GM12891 (cell line): ENCODE results near the gene BRD3.
A peak's percentile ranks its signal among the peaks of the same experiment; 100 is the strongest.

Experiments used
- DNase-seq: peaks from one replicate; pipeline ENCODE4 v3.0.0; 2011; ENCODE audit warnings: low spot score; ENCODE audit not compliant: insufficient read length
- FAIRE-seq: peaks from 2 replicates; lab custom pipeline; 2011; peaks lifted over from hg19 to GRCh38; lab: Jason Lieb, UNC
- PAX5 ChIP-seq: IDR thresholded peaks from 2 replicates; pipeline ENCODE4 v1.6.1; 2011; ENCODE audit warnings: low read length, moderate library complexity, mild to moderate bottlenecking; ENCODE audit not compliant: insufficient read depth, severe bottlenecking
- POLR2A ChIP-seq: IDR thresholded peaks from 2 replicates; pipeline ENCODE4 v1.6.1; 2011; ENCODE audit warnings: low read depth, low read length, control low read depth
- POLR2AphosphoS5 ChIP-seq: IDR thresholded peaks from 2 replicates; pipeline ENCODE4 v1.6.1; 2011; ENCODE audit warnings: low read depth, low read length, control low read depth
- POU2F2 ChIP-seq: IDR thresholded peaks from 2 replicates; pipeline ENCODE4 v1.6.1; 2011; ENCODE audit warnings: low read depth, mild to moderate bottlenecking, control low read depth, low read length, moderate library complexity
- SPI1 ChIP-seq: IDR thresholded peaks from 2 replicates; pipeline ENCODE4 v1.6.1; 2011; ENCODE audit warnings: low read depth, low read length, control low read depth
- TAF1 ChIP-seq: IDR thresholded peaks from 2 replicates; pipeline ENCODE4 v1.6.1; 2011; ENCODE audit warnings: low read depth, low read length, control low read depth

BRD3 gene

DNA sequence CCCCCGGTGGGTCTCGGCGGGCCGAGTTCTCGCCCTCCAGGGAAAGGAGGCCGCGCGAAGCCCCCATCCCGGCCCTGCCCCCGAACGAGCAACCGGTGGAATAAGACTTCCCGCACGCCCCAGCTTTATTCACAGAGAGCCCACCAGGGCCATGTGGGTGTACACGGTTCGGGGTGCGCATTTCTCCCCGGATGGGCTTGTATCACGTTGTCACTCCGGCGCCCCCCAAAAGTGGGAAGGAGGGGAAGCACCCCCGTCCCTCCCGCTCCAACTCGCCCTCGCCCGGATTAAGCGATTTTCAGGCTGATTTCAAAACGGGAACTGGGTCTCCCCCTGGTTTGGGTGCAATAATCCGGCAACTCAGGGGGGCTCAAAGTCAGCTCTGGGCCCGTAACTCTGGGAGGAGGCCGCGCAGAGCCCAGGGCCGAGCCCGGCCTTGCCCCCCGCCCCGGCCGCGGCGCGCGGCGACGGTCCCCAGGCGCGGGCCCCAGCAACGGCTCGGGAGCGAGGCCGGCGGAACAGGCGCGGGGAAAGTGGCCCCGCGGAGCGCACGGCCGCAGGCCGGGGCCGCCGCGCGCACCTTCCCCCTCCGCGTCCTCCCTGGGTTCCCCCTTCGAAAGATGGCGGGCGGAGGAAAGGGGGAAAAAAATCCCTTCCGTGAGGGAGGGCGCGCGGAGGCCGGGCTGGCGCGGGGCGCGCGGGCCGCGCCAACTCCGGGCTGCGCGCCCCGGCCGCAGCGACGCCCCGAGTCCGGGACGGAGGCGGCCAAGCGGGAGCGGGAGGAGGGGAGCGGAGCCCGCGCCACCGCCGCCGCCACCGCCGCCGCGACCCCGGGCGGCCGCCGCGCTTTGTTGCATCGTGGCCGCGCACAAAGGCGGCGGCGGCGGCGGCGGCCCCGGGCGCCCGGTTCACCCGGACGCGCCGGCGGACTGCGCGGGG lies 644 bp downstream of the BRD3 start:
- peak; percentile 51; the same call in 1 of the 2 replicates for TF ChIP-seq SPI1
- no peak for TF ChIP-seq POLR2AphosphoS5
- TF ChIP-seq TAF1, result no peak
- DNase-seq (peak; percentile 38), FAIRE-seq (no peak)

DNA sequence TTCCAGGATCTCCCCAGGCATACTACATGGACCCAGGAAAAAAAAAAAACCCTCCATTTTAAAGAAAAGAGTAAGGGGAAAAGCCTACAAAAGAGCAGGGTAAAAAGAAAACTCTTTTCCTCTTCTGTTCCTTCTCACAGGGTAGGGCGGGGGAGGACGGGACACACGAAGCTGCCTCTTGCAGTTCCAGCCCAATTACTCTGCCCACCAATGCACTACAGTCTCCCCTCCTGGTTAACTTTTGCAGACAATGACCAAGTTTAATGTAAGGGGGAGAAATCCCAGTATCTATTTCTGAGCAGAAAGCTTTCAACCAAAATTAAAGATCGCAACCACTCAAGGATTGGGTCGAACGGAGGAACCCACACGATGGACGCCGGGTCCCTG lies 1.3 kb downstream of the BRD3 start:
- TF ChIP-seq PAX5, result no peak
- no peak for TF ChIP-seq TAF1
- TF ChIP-seq POLR2A, result no peak
- no peak for TF ChIP-seq POLR2AphosphoS5
- no peak for TF ChIP-seq POU2F2
- TF ChIP-seq SPI1, result no peak
- FAIRE-seq (peak; percentile 5), DNase-seq (no peak)

DNA sequence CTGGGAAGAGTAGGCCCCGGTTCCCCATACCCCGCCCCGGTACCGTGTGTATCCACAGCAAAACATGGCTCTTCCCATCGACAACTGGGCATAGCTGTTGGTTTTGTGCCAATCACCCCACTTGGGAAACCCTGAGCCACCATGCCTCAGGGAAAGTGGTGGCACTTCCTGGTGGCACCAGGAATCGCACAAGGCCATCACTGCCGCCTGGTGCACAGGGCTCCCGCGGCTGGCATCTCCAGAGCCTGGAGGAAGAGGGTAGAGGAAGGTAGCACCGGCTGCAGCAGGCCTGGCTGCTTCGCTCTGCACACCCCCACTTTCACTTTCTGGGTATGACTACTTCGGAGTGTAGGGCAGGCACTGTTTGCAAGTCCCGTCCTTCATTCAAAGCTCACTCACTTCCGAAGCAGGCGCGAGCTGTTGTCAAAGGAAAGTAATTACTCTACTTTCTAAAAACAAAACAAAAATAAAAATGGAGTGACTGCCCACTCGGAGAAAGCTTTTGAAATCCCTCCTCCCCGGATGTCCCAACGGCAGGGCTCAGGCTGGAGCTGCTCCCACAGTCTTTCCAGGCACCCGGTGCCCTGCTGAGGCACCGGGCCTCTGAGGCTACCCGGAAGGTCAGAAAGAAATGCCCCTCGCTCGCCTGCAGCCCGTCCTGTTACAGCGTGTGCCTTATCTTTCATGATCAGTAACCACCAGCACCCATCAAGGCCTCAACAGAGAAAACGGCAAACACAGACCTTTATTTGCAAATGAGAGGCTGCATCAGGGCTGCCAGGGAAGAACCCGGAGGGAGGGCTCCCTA lies 2.0 kb downstream of the BRD3 start:
- FAIRE-seq (peak; percentile 95), DNase-seq (peak; percentile 89)
- TF ChIP-seq SPI1 (no peak), PAX5 (no peak), TAF1 (peak; percentile 65; the same call in 1 of the 2 replicates), POU2F2 (peak; percentile 23; the same call in 1 of the 2 replicates), POLR2A (peak; percentile 62), POLR2AphosphoS5 (peak; percentile 62)

GRCh38 chr9:134064711-134065110 lies 3.1 kb downstream of the BRD3 start:
- DNase-seq (no peak), FAIRE-seq (no peak)
- TF ChIP-seq POLR2AphosphoS5 (no peak), SPI1 (no peak), POU2F2 (no peak), PAX5 (no peak), POLR2A (no peak), TAF1 (no peak)

- no peak for TF ChIP-seq POU2F2
- TF ChIP-seq POLR2AphosphoS5, result no peak
- TF ChIP-seq SPI1, result no peak
- no peak for TF ChIP-seq TAF1
- no peak for TF ChIP-seq PAX5
- no peak for TF ChIP-seq POLR2A
- no peak for FAIRE-seq
- DNase-seq, result no peak
Measured at GRCh38 chr9:134063571-134064450, 4.0 kb downstream of the BRD3 start.

- TF ChIP-seq POU2F2 (no peak), PAX5 (no peak), POLR2A (no peak), POLR2AphosphoS5 (no peak), TAF1 (no peak), SPI1 (no peak)
- FAIRE-seq, result no peak
- no peak for DNase-seq
Measured at GRCh38 chr9:134063088-134063570, 4.7 kb downstream of the BRD3 start.

DNA sequence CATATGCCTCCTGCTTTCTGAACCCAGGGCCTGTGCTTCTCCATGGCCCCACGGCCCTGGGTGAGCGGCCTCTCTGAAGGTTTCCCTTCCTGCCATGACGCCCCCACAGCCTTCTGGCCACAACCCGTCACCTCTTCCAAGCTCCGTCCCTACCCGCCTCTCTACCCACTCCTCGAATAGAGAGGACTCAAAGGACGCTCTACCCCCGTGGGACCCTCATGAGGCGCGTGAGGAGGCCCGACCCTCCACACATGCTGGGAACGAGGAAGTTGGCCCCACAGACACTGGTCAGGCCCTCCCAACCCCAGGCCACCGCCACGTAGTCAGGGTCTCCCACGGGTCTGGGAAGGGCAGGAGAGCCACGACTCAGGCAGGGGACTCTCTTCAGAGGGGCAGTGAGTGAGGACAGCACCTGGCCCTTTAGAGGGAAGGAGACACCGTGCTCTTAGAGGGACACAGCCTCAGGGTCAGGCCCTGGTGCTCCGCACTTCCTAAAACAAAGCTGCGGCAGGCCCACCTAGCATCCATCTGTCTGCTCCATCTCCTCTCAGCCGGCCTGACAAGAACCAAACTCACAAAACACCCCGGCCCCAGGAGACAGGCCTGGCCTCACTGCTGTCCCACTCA lies 5.3 kb downstream of the BRD3 start:
- no peak for FAIRE-seq

DNA sequence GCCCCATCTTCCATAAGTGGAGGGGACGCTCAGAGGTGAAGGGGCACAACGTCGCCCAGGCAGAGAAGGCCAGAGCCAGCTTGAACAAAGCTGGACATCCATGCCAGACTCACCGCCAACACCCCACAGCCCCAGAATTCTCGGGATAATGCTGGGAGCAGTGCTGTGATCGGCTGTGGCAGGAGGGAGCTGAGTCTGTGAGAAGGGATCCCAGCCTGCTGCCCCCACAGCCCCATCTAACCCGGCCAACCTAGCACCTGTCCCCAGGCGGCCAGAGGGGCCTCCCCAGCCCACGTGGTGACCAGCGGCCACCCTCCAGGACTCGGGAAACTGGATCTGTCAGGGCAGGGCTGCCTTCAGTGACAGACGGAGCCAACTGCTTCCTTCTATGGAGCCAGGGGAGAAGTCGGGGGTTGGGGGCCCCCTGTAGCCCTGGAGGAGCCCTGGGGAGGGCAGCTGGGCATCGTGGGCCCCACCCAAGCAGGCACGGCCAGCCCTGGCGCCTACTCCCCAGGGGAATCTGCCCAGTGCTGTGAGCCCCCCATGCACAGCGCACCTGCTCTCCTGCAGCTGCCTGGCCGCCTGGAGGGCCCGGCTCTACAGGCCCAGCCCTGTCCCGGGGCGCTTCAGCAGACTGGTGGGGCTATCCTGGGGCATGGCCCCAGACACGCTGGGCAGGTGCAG lies 6.0 kb downstream of the BRD3 start:
- DNase-seq (no peak), FAIRE-seq (no peak)
- TF ChIP-seq PAX5, result no peak
- TF ChIP-seq POLR2A, result no peak
- TF ChIP-seq POLR2AphosphoS5, result no peak
- TF ChIP-seq POU2F2, result no peak
- no peak for TF ChIP-seq SPI1
- no peak for TF ChIP-seq TAF1

More for the DNA sequence above, 5.3 kb downstream of the BRD3 start:
- TF ChIP-seq SPI1 (no peak), POU2F2 (no peak), TAF1 (no peak), PAX5 (no peak), POLR2AphosphoS5 (no peak), POLR2A (no peak)
- no peak for DNase-seq

- FAIRE-seq, result peak; percentile 84
- peak; percentile 16 for DNase-seq
- TF ChIP-seq POLR2A (no peak), POU2F2 (no peak), SPI1 (no peak), PAX5 (no peak), TAF1 (no peak), POLR2AphosphoS5 (no peak)
Measured at GRCh38 chr9:134061019-134061687, 6.7 kb downstream of the BRD3 start.
